Hepatocyte (in vitro differentiated cells): ENCODE data around the gene TCFL5. TPM values are rescaled to one million over a fixed set of nuclear protein-coding genes. Genes with fewer than 3 reads are reported as not detected.

Experiments used
- DNase-seq: peaks from one replicate; pipeline ENCODE4 v3.0.0-alpha.2; 2016; ENCODE audit warnings: low spot score
- H2AFZ ChIP-seq: fragments of 200-600 bp; sonication (generic); 2 replicates; pipeline ENCODE4 v1.6.0; 2016; ENCODE audit warnings: antibody characterized with exemption, mild to moderate bottlenecking
- H3K27ac ChIP-seq: fragments of 200-600 bp; sonication (generic); 2 replicates; pipeline ENCODE4 v1.5.1; 2016; ENCODE audit warnings: mild to moderate bottlenecking
- H3K27me3 ChIP-seq: fragments of 200-600 bp; sonication (generic); 2 replicates; pipeline ENCODE4 v1.6.1; 2016
- H3K36me3 ChIP-seq: fragments of 200-600 bp; sonication (generic); replicated peaks from 2 replicates; pipeline ENCODE4 v1.5.1; 2016; ENCODE audit warnings: low read depth; ENCODE audit not compliant: insufficient read depth
- H3K4me1 ChIP-seq: fragments of 200-600 bp; sonication (generic); 2 replicates; pipeline ENCODE4 v1.5.1; 2016; ENCODE audit warnings: mild to moderate bottlenecking, moderate library complexity; ENCODE audit not compliant: insufficient read depth
- H3K4me2 ChIP-seq: fragments of 200-600 bp; sonication (generic); 2 replicates; pipeline ENCODE4 v1.6.0; 2016
- H3K4me3 ChIP-seq: fragments of 200-600 bp; sonication (generic); 2 replicates; pipeline ENCODE4 v1.5.1; 2016; ENCODE audit warnings: mild to moderate bottlenecking
- H3K79me2 ChIP-seq: fragments of 200-600 bp; sonication (generic); 2 replicates; pipeline ENCODE4 v1.6.0; 2017; ENCODE audit warnings: mild to moderate bottlenecking
- H3K9me2 ChIP-seq: fragments of 200-600 bp; sonication (generic); replicated peaks from 2 replicates; pipeline ENCODE4 v1.6.0; 2017; ENCODE audit warnings: mild to moderate bottlenecking; ENCODE audit not compliant: insufficient read depth
- H3K9me3 ChIP-seq: fragments of 200-600 bp; sonication (generic); 2 replicates; pipeline ENCODE4 v1.5.1; 2016; ENCODE audit warnings: low read depth, mild to moderate bottlenecking
- H4K20me1 ChIP-seq: fragments of 200-600 bp; sonication (generic); 2 replicates; pipeline ENCODE4 v1.6.0; 2016; ENCODE audit warnings: mild to moderate bottlenecking; ENCODE audit not compliant: insufficient read depth, poor library complexity, severe bottlenecking
- EZH2 ChIP-seq: fragments of 200-600 bp; sonication (generic); IDR thresholded peaks from 2 replicates; pipeline ENCODE4 v1.6.1; 2016; ENCODE audit warnings: antibody characterized with exemption, mild to moderate bottlenecking, borderline replicate concordance
- EZH2phosphoT487 ChIP-seq: fragments of 200-600 bp; sonication (generic); IDR thresholded peaks from one replicate; pipeline ENCODE4 v1.6.1; 2018; ENCODE audit warnings: antibody characterized with exemption, mild to moderate bottlenecking, low read depth, moderate library complexity; ENCODE audit not compliant: unreplicated experiment, severe bottlenecking
- WGBS: methylation state at CpG from one replicate; pipeline ENCODE4 v1.1.6; 2016; ENCODE audit warnings: low lambda C conversion rate; ENCODE audit errors: missing lambda C conversion rate; 5-methylcytosine and 5-hydroxymethylcytosine counted together
- polyA plus RNA-seq: library from polyadenylated mRNA; unstranded; fragments of >200 nt; fragmentation: Nextera tagmentation; extraction: Ambion mirVana; gene quantifications from 2 replicates; pipeline ENCODE4 v1.2.1, GENCODE V29; 2016
- total RNA-seq: library from RNA; depleted of rRNA; stranded (reverse); fragments of >200 nt; gene quantifications from 2 replicates; pipeline ENCODE4 v1.2.3, GENCODE V29; 2014
- TF ChIP-seq, protein P1 (sequence below): fragments of 200-600 bp; sonication (generic); IDR thresholded peaks from 2 replicates; pipeline ENCODE4 v1.5.1; 2016; ENCODE audit warnings: antibody characterized with exemption, mild to moderate bottlenecking; ENCODE audit not compliant: poor library complexity

TCFL5 gene
- total and polyA plus RNA-seq, 2 experiments from 2014 or later = 8.5 to 9.5 TPM

DNA sequence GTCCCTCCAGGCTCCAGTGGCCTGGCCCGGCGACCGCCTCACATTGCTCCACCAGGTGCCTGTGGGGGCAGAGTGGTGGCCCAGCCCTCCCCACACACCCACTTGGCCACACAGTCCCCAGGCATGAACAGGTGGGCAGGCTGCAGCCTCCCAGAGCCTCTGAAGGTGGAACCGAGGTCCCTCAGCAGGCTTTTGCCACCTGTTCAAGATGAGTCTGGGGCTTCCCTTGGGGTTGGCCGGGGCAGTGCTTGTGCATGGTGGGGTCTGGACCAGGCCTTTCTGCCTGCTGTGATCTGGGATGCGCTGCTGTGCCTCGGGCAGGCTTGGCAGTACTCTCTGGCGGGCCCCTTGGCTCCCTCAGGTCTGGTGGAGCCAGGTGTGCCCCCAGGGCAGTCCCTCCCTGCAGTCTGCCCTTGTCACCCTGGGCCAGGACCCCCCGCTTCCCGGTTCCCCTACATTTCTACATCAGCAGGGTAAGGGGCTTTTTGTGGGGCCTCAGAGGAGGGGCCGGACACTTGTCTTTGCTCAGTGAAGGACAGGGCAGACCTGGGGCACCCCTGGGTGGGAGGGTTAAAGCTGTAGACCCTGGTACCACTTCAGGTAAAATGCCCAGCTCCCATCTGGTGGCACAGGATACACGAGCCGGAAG, 47.4 kb downstream of the TCFL5 start:
- H4K20me1 ChIP-seq = peaks cover under 1% of the 10 kb centered on the region
- 87% methylated on average over 13 of the region's 13 CpGs for WGBS
- DNase-seq = no peak
- H3K9me3 ChIP-seq = no peaks in the 10 kb centered on the region
- H3K27ac ChIP-seq = no peak overlapping the region
- H3K79me2 ChIP-seq = no peaks in the 10 kb centered on the region
- no peak overlapping the region for H3K4me2 ChIP-seq
- H3K27me3 ChIP-seq = peaks cover 19% of the 10 kb centered on the region
- no peak for TF ChIP-seq EZH2
- no peak for TF ChIP-seq EZH2phosphoT487
- TF ChIP-seq, protein P1, sequence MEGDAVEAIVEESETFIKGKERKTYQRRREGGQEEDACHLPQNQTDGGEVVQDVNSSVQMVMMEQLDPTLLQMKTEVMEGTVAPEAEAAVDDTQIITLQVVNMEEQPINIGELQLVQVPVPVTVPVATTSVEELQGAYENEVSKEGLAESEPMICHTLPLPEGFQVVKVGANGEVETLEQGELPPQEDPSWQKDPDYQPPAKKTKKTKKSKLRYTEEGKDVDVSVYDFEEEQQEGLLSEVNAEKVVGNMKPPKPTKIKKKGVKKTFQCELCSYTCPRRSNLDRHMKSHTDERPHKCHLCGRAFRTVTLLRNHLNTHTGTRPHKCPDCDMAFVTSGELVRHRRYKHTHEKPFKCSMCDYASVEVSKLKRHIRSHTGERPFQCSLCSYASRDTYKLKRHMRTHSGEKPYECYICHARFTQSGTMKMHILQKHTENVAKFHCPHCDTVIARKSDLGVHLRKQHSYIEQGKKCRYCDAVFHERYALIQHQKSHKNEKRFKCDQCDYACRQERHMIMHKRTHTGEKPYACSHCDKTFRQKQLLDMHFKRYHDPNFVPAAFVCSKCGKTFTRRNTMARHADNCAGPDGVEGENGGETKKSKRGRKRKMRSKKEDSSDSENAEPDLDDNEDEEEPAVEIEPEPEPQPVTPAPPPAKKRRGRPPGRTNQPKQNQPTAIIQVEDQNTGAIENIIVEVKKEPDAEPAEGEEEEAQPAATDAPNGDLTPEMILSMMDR = no peak
- H3K4me1 ChIP-seq = peaks cover 37% of the 10 kb centered on the region
- no peaks in the 10 kb centered on the region for H3K9me2 ChIP-seq
- no peak overlapping the region for H3K4me3 ChIP-seq
- no peaks in the 10 kb centered on the region for H3K36me3 ChIP-seq
- H2AFZ ChIP-seq = no peak overlapping the region

DNA sequence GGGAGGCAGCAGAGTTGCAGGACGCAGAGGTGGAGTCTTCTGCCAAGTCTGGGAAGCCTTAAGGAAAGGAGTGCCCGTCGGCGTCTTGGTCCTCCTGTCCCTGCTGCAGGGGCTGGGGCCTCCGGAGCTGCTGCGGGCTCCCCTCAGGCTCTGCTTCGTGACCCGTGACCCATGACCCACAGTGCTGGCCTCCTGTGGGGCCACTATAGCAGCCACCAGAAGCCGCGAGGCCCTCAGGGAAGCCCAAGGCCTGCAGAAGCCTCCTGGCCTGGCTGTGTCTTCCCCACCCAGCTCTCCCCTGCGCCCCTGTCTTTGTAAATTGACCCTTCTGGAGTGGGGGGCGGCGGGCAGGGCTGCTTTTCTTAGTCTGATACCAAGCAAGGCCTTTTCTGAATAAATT, 48.0 kb downstream of the TCFL5 start:
- TF ChIP-seq EZH2phosphoT487 (no peak), EZH2 (no peak)
- TF ChIP-seq, protein P1 = no peak
- H3K9me3 ChIP-seq = no peaks in the 10 kb centered on the region
- no peak overlapping the region for H3K4me2 ChIP-seq
- H3K4me1 ChIP-seq = peaks cover 31% of the 10 kb centered on the region
- 93% methylated on average over 13 of the region's 13 CpGs for WGBS
- no peaks in the 10 kb centered on the region for H3K79me2 ChIP-seq
- H3K36me3 ChIP-seq = no peaks in the 10 kb centered on the region
- no peaks in the 10 kb centered on the region for H3K9me2 ChIP-seq
- H3K27me3 ChIP-seq = peaks cover 19% of the 10 kb centered on the region
- no peak for DNase-seq
- H2AFZ ChIP-seq = no peak overlapping the region
- peaks cover 7% of the 10 kb centered on the region for H4K20me1 ChIP-seq
- H3K27ac ChIP-seq = no peak overlapping the region
- H3K4me3 ChIP-seq = no peak overlapping the region

DNA sequence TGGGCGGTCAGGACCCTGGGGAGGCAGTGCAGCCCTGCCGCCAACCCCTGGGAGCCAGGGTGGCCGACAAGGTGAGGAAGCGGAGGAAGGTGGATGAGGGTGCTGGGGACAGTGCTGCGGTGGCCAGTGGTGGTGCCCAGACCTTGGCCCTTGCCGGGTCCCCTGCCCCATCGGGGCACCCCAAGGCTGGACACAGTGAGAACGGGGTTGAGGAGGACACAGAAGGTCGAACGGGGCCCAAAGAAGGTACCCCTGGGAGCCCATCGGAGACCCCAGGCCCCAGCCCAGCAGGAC, 48.8 kb downstream of the TCFL5 start:
- TF ChIP-seq EZH2 = no peak
- no peak for TF ChIP-seq EZH2phosphoT487
- TF ChIP-seq, protein P1 = no peak
- WGBS = over 99% methylated on average over 10 of the region's 11 CpGs
- no peak overlapping the region for H3K27ac ChIP-seq
- no peak overlapping the region for H3K4me2 ChIP-seq
- DNase-seq = no peak
- no peaks in the 10 kb centered on the region for H3K36me3 ChIP-seq
- peaks cover 19% of the 10 kb centered on the region for H3K27me3 ChIP-seq
- H3K9me3 ChIP-seq = no peaks in the 10 kb centered on the region
- no peak overlapping the region for H3K4me3 ChIP-seq
- H3K9me2 ChIP-seq = no peaks in the 10 kb centered on the region
- peaks cover 3% of the 10 kb centered on the region for H3K79me2 ChIP-seq
- peaks cover 25% of the 10 kb centered on the region for H3K4me1 ChIP-seq
- H4K20me1 ChIP-seq = peaks cover 10% of the 10 kb centered on the region
- H2AFZ ChIP-seq = no peak overlapping the region
